Measurements from ENCODE around the gene FAM120AOS.

GRCh38 chr9:93488244-93488643, 34.9 kb upstream of the FAM120AOS start:
- no peak for TF ChIP-seq CTCF (IDR thresholded peaks at IDR 0.05; ENCODE audit: poor library complexity)
- TF ChIP-seq EZH2 (IDR thresholded peaks at IDR 0.05; ENCODE audit: borderline replicate concordance), result no peak
